HepG2 (cell line): ENCODE data around the gene HCFC1. TPM values are rescaled to one million over a fixed set of nuclear protein-coding genes. Genes with fewer than 3 reads are reported as not detected.

Experiments used
- ATAC-seq: fragments of 200-7000 bp; cut with Tn5 transposase; 3 replicates; pipeline ENCODE4 v1.9.1; 2020; ENCODE audit warnings: mild to moderate bottlenecking, moderate library complexity
- BruUV-seq: library from RNA; stranded (reverse); fragments of 400-500 nt; replicated peaks from 2 replicates; lab custom pipeline; 2021; lab: Mats Ljungman, UMichigan
- CTCF ChIA-PET: fragments of 300-600 bp; formaldehyde crosslinking; extraction: SDS; loops from one replicate; lab custom pipeline; 2021; ENCODE audit warnings: low total read pairs, inconsistent platforms, low intra/inter-chr PET ratio; lab: Yijun Ruan, JAX
- POLR2A ChIA-PET: fragments of 350-600 bp; sonication (Branson Sonifier 250); formaldehyde crosslinking; loops from one replicate; lab custom pipeline; 2020; ENCODE audit warnings: antibody characterized with exemption, inconsistent platforms; lab: Yijun Ruan, JAX
- DNase-seq: peaks from one replicate; pipeline ENCODE4 v3.0.0-alpha.2; 2015; ENCODE audit warnings: low spot score
- FAIRE-seq: peaks from 3 replicates; lab custom pipeline; 2011; peaks lifted over from hg19 to GRCh38; lab: Jason Lieb, UNC
- H2AFZ ChIP-seq: one replicate; pipeline ENCODE4 v1.6.1; 2011; ENCODE audit warnings: low read length, inconsistent platforms
- H3K27ac ChIP-seq: fragments of 300-600 bp; 3 replicates; pipeline ENCODE4 v1.8.0; 2011; ENCODE audit warnings: mixed run types, mild to moderate bottlenecking, mixed read lengths, low read length, inconsistent platforms; ENCODE audit not compliant: insufficient read depth; ENCODE audit errors: extremely low read length
- H3K27me3 ChIP-seq, 2 experiments: fragments of 200-600 bp in 1 of 2; 2 replicates in 1 of 2; 3 replicates in 1 of 2; pipeline versions ENCODE4 v1.6.0 to v1.8.0; 2011; ENCODE audit warnings: low read length in 2 of 2, mild to moderate bottlenecking in 2 of 2, moderate library complexity in 2 of 2, inconsistent platforms in 1 of 2; ENCODE audit not compliant: insufficient read depth in 2 of 2, control insufficient read depth in 1 of 2
- H3K36me3 ChIP-seq, 2 experiments: fragments of 200-600 bp in 1 of 2; replicated peaks in 1 of 2; 2 replicates in 1 of 2; 3 replicates in 1 of 2; pipeline versions ENCODE4 v1.5.1 to v1.8.0; 2011; ENCODE audit warnings: low read length in 2 of 2, inconsistent platforms in 1 of 2; ENCODE audit not compliant: insufficient read depth in 2 of 2, control insufficient read depth in 1 of 2
- H3K4me1 ChIP-seq: 2 replicates; pipeline ENCODE4 v1.5.1; 2012; ENCODE audit warnings: low read length, inconsistent platforms; ENCODE audit not compliant: insufficient read depth
- H3K4me2 ChIP-seq: 2 replicates; pipeline ENCODE4 v1.6.0; 2011; ENCODE audit warnings: low read depth, low read length, inconsistent platforms
- H3K4me3 ChIP-seq, 3 experiments: fragments of 200-600 bp in 1 of 3; sonication (generic), shearing (Covaris generic) in 1 of 3; replicated peaks in 1 of 3; 2 replicates each; pipeline ENCODE4 v1.5.1; 2011 to 2016; ENCODE audit warnings: low read length in 3 of 3, inconsistent platforms in 2 of 3, low read depth in 2 of 3, mild to moderate bottlenecking in 2 of 3, control low read depth in 1 of 3, mixed read lengths in 1 of 3; ENCODE audit not compliant: insufficient read depth in 1 of 3
- H3K79me2 ChIP-seq: one replicate; pipeline ENCODE4 v1.6.1; 2011; ENCODE audit warnings: low read length, inconsistent platforms; ENCODE audit not compliant: insufficient read depth
- H3K9ac ChIP-seq: 2 replicates; pipeline ENCODE4 v1.6.0; 2011; ENCODE audit warnings: mild to moderate bottlenecking, low read depth, low read length, inconsistent platforms; ENCODE audit not compliant: insufficient read depth
- H3K9me3 ChIP-seq: 2 replicates; pipeline ENCODE4 v1.5.1; 2012; ENCODE audit warnings: mild to moderate bottlenecking, low read length
- H4K20me1 ChIP-seq: 2 replicates; pipeline ENCODE4 v1.6.0; 2011; ENCODE audit warnings: inconsistent platforms, mild to moderate bottlenecking, low read length, moderate library complexity; ENCODE audit not compliant: insufficient read depth
- DNMT3B ChIP-seq: conservative IDR thresholded peaks from 2 replicates; pipeline ENCODE4 v1.6.1; 2016; ENCODE audit warnings: missing biosample characterization, control low read depth
- KMT2A ChIP-seq: sonication (generic); formaldehyde crosslinking; IDR thresholded peaks from 2 replicates; pipeline ENCODE4 v1.4.0; 2020; ENCODE audit warnings: missing genetic modification reagents
- POLR2A ChIP-seq, 2 experiments: IDR thresholded peaks; 2 replicates each; pipeline ENCODE4 v1.6.1; 2011; ENCODE audit warnings: low read depth in 2 of 2, low read length in 2 of 2, mild to moderate bottlenecking in 1 of 2, moderate library complexity in 1 of 2; ENCODE audit not compliant: insufficient read depth in 1 of 2
- SNAI1 ChIP-seq: sonication (generic); formaldehyde crosslinking; IDR thresholded peaks from 2 replicates; pipeline ENCODE4 v1.5.0; 2020; ENCODE audit warnings: mild to moderate bottlenecking, missing genetic modification reagents, borderline replicate concordance
- THAP11 ChIP-seq: IDR thresholded peaks from 2 replicates; pipeline ENCODE4 v1.6.1; 2016; ENCODE audit warnings: missing biosample characterization, missing genetic modification reagents
- TP53 ChIP-seq: sonication (generic); formaldehyde crosslinking; conservative IDR thresholded peaks from 2 replicates; pipeline ENCODE4 v1.4.0; 2020; ENCODE audit warnings: missing genetic modification reagents
- ZNF234 ChIP-seq: sonication (generic); formaldehyde crosslinking; conservative IDR thresholded peaks from 2 replicates; pipeline ENCODE4 v1.5.1; 2020; ENCODE audit warnings: mild to moderate bottlenecking, missing genetic modification reagents
- ZNF367 ChIP-seq: sonication (generic); formaldehyde crosslinking; IDR thresholded peaks from 2 replicates; pipeline ENCODE4 v1.4.0; 2020; ENCODE audit warnings: missing genetic modification reagents, borderline replicate concordance
- ZNF557 ChIP-seq: sonication (generic); formaldehyde crosslinking; IDR thresholded peaks from 2 replicates; pipeline ENCODE4 v1.4.0; 2020; ENCODE audit warnings: missing genetic modification reagents
- WGBS: methylation state at CpG from one replicate; pipeline ENCODE4 v1.1.6; 2017; ENCODE audit warnings: low lambda C conversion rate; 5-methylcytosine and 5-hydroxymethylcytosine counted together
- in situ Hi-C: cut with HindIII; loops from 2 replicates; pipeline ENCODE4 v1.10.0; 2017; ENCODE audit warnings: low pct_unique_long_range_greater_than_20kb; ENCODE audit not compliant: extremely low pct_ligation_motif_present
- intact Hi-C: fragments of 100-400 bp; cut with micrococcal nuclease; formaldehyde crosslinking; loops from one replicate; pipeline ENCODE4 v1.10.0; 2022; ENCODE audit not compliant: unreplicated experiment
- polyA plus RNA-seq, 8 experiments: library from polyadenylated mRNA; depleted of rRNA in 3 of 8; stranded (reverse) in 7 of 8; unstranded in 1 of 8; fragments of >200 nt; fragmentation: Illumina TruSeq in 4 of 8; extraction: Trizol in 4 of 8; gene quantifications; 2 replicates each; pipeline versions ENCODE4 v1.2.1 to v1.2.3, GENCODE V29; 2011 to 2016; ENCODE audit warnings: low read depth in 4 of 8, missing spikeins in 1 of 8, mixed read lengths in 1 of 8; ENCODE audit not compliant: insufficient read depth in 1 of 8
- total RNA-seq, 5 experiments: library from RNA; depleted of rRNA; stranded (reverse); fragments of >200 nt; fragmentation: Illumina TruSeq; extraction: Trizol; gene quantifications; 2 replicates each; pipeline ENCODE4 v1.2.3, GENCODE V29; 2016; ENCODE audit warnings: low read depth in 1 of 5
- TF ChIP-seq, protein P1 (sequence below): IDR thresholded peaks from 2 replicates; pipeline ENCODE4 v1.6.1; 2016; ENCODE audit warnings: mild to moderate bottlenecking

HCFC1 gene
- total and polyA plus RNA-seq, 2 of the 13 experiments (the other 11 are each of a cell fraction or from before 2014, with no cell fraction given): 5.8 to 17.8 TPM

GRCh38 chrX:153983321-153983801 lies 11.7 kb upstream of the HCFC1 start (continued):
- TF ChIP-seq, protein P1, sequence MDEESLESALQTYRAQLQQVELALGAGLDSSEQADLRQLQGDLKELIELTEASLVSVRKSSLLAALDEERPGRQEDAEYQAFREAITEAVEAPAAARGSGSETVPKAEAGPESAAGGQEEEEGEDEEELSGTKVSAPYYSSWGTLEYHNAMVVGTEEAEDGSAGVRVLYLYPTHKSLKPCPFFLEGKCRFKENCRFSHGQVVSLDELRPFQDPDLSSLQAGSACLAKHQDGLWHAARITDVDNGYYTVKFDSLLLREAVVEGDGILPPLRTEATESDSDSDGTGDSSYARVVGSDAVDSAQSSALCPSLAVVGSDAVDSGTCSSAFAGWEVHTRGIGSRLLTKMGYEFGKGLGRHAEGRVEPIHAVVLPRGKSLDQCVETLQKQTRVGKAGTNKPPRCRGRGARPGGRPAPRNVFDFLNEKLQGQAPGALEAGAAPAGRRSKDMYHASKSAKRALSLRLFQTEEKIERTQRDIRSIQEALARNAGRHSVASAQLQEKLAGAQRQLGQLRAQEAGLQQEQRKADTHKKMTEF (CRISPR knock-in tag): no peak
- TF ChIP-seq ZNF557 (CRISPR knock-in tag) (no peak), TP53 (CRISPR knock-in tag) (no peak)
- TF ChIP-seq, all 625 proteins: peak for 0

DNA sequence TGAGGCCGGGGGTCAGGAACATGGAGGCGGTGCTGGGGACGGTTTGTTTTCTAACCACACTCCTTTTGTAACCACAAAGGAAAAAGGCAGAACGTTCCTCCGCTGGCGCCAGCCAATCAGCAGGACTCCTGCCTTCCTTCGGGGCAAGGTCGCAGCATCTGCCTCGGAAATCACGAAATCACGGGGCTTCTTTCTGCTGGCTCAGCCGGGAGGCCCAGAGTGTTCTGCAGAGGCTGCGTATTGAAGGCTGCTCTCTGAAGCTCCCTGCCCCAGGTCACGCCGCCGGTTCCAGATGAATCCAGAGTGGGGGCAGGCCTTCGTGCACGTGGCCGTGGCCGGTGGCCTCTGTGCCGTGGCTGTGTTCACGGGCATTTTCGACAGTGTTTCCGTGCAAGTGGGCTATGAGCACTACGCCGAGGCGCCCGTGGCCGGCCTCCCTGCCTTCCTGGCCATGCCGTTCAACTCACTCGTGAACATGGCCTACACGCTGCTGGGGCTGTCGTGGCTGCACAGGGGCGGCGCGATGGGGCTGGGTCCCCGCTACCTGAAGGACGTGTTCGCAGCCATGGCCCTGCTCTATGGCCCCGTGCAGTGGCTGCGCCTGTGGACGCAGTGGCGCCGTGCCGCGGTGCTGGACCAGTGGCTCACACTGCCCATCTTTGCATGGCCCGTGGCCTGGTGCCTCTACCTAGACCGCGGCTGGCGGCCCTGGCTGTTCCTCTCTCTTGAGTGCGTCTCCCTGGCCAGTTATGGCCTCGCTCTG lies 10.3 kb upstream of the HCFC1 start:
- FAIRE-seq: no peak
- Histone ChIP-seq H2AFZ (no peak overlapping the region), H3K79me2 (no peaks in the 10 kb centered on the region), H3K9me3 (no peaks in the 10 kb centered on the region), H3K4me2 (no peak overlapping the region), H3K4me1 (peaks cover 16% of the 10 kb centered on the region), H3K27me3 (no peaks in the 10 kb centered on the region), H4K20me1 (no peaks in the 10 kb centered on the region), H3K36me3 (no peaks in the 10 kb centered on the region), H3K27ac (no peak overlapping the region), H3K4me3 (no peak overlapping the region), H3K9ac (no peak overlapping the region)
- no peak for DNase-seq
- ATAC-seq: no peak
- CTCF ChIA-PET: no interaction called here
- POLR2A ChIA-PET: no interaction called here
- no TSS peak for BruUV-seq
- TF ChIP-seq ZNF234: no peak
- TF ChIP-seq SNAI1 (CRISPR knock-in tag): no peak
- no peak for TF ChIP-seq DNMT3B (CRISPR knock-in tag)
- TF ChIP-seq POLR2A (IDR thresholded peaks at IDR 0.05; ENCODE audit: insufficient read depth in 1 of 2, low read depth in 2 of 2, low read length in 2 of 2): no peak
- no peak for TF ChIP-seq KMT2A (CRISPR knock-in tag)
- TF ChIP-seq THAP11: no peak
- TF ChIP-seq ZNF367 (CRISPR knock-in tag): no peak
- 100% methylated on average over 7 of the region's 52 CpGs for WGBS
- in situ Hi-C loops (no loop called here), intact Hi-C loops (no loop called here)
